Left lung (tissue), 10 donors: Measurements from ENCODE around the gene KANK4. TPM values are rescaled to one million over a fixed set of nuclear protein-coding genes. Genes with fewer than 3 reads are reported as not detected.

Experiments used
- ATAC-seq: fragments of 200-7000 bp; cut with Tn5 transposase; one replicate; pipeline ENCODE4 v1.9.1; 2020; ENCODE audit warnings: moderate library complexity
- DNase-seq, 4 donors: peaks; one replicate each; pipeline ENCODE4 v3.0.0-alpha.2; 2013 to 2020
- H3K27ac ChIP-seq, 2 donors: fragments of 200-600 bp; sonication (generic) in 1 of 2; one replicate each; pipeline versions ENCODE4 v1.5.0 to v1.8.0; 2020 to 2021
- H3K27me3 ChIP-seq, 2 donors: fragments of 200-600 bp; sonication (generic) in 1 of 2; one replicate each; pipeline versions ENCODE4 v1.5.0 to v1.8.0; 2020 to 2021
- H3K36me3 ChIP-seq, 2 donors: fragments of 200-600 bp; sonication (generic) in 1 of 2; one replicate each; pipeline versions ENCODE4 v1.5.0 to v1.8.0; 2020 to 2021
- H3K4me1 ChIP-seq, 2 donors: fragments of 200-600 bp; one replicate each; pipeline ENCODE4 v1.8.0; 2021
- H3K4me3 ChIP-seq, 2 donors: fragments of 200-600 bp; sonication (generic) in 1 of 2; one replicate each; pipeline versions ENCODE4 v1.5.0 to v1.8.0; 2020 to 2021; ENCODE audit warnings: mild to moderate bottlenecking in 1 of 2
- H3K9me3 ChIP-seq, 2 donors: fragments of 200-600 bp; sonication (generic) in 1 of 2; one replicate each; pipeline versions ENCODE4 v1.5.0 to v1.8.0; 2020 to 2021
- CTCF ChIP-seq, 2 donors: fragments of 200-600 bp; sonication (generic) in 1 of 2; IDR thresholded peaks; one replicate each; pipeline versions ENCODE4 v1.5.0 to v1.8.0; 2021; ENCODE audit warnings: antibody characterized with exemption in 2 of 2
- intact Hi-C, 2 donors: fragments of 100-400 bp; cut with DNase I; formaldehyde crosslinking; loops; one replicate each; pipeline versions ENCODE4 v1.11.2 to v1.14.2; 2022
- polyA plus RNA-seq, 6 donors: library from polyadenylated mRNA; unstranded; fragments of 120-200 nt; gene quantifications; one replicate each; pipeline ENCODE4 v1.2.1, GENCODE V29; 2013; ENCODE audit not compliant: insufficient read length in 6 of 6
- total RNA-seq, 2 donors: library from RNA; stranded (reverse); fragmentation: NEBNext Ultra II Directional; extraction: Animal tissue kit (Norgen Biotek cat#: 25700); gene quantifications; one replicate each; pipeline ENCODE4 v1.2.1, GENCODE V29; 2021
- donor health status: DM: no; HTN: yes; CAD: no.
- donor health status: DM: no; HTN: no; CAD: no.

KANK4 gene
- total and polyA plus RNA-seq, 8 donors, result 2.0 to 15.1 (median 11.2) TPM

DNA sequence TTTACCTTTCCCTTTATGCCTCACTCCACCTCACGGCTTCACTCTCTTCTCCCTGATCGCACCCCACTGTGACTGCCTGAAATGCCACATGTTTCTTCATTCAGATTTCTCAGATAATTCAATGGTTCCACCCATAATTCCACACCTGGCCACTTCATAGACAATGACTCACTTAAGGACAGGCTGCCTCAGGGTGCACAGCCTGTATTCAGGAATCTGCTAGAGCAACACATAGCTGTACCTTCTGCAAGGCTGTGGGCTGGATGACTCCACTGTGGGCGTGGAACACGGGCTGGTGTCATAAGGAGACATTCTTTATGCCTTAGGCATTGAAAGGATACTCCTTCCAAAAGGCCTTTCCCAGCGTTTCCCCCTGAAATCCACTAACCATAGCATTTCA is 88.5 kb downstream of the KANK4 start:
- no peak for DNase-seq
- H3K4me3 ChIP-seq, result no peak overlapping the region
- H3K27me3 ChIP-seq, result no peaks in the 10 kb centered on the region
- no peak overlapping the region for H3K27ac ChIP-seq
- intact Hi-C loops, result no loop called here
- H3K36me3 ChIP-seq, result no peaks in the 10 kb centered on the region
- no peaks in the 10 kb centered on the region for H3K4me1 ChIP-seq
- peak; percentile 49 for ATAC-seq
- no peak for TF ChIP-seq CTCF (IDR thresholded peaks at IDR 0.05)
- no peaks in the 10 kb centered on the region for H3K9me3 ChIP-seq

DNA sequence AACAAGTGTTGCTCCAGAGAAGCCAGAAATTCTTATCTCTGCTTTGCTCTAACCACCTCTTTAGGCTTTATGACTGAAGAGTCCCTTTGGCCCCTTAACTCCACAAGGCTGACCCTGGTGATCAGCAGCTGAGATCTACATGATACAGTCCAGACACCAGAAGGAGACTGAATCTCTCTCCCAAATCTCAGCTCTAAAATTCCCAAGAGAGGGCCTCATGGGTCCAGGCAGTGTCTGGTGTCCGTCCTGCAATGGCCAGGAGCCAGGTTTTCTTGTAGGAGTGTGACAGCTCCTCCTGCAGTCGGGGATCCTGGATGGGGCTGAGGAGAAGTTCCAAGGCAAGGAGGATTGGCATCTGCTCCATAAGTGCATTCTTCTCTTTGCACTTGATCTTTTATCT is 89.3 kb downstream of the KANK4 start:
- Histone ChIP-seq H3K27ac (no peak overlapping the region), H3K9me3 (no peaks in the 10 kb centered on the region), H3K4me1 (no peaks in the 10 kb centered on the region), H3K36me3 (no peaks in the 10 kb centered on the region), H3K27me3 (no peaks in the 10 kb centered on the region), H3K4me3 (no peak overlapping the region)
- no peak for TF ChIP-seq CTCF (IDR thresholded peaks at IDR 0.05)
- ATAC-seq (no peak), DNase-seq (no peak)
- intact Hi-C loops, result no loop called here

GRCh38 chr1:62229468-62229867 is 89.8 kb downstream of the KANK4 start:
- DNase-seq (no peak), ATAC-seq (no peak)
- no peak overlapping the region for H3K4me3 ChIP-seq
- no peaks in the 10 kb centered on the region for H3K27me3 ChIP-seq
- no peaks in the 10 kb centered on the region for H3K36me3 ChIP-seq
- intact Hi-C loops, result no loop called here
- no peaks in the 10 kb centered on the region for H3K9me3 ChIP-seq
- TF ChIP-seq CTCF (IDR thresholded peaks at IDR 0.05), result no peak
- H3K4me1 ChIP-seq, result no peaks in the 10 kb centered on the region
- H3K27ac ChIP-seq, result no peak overlapping the region

DNA sequence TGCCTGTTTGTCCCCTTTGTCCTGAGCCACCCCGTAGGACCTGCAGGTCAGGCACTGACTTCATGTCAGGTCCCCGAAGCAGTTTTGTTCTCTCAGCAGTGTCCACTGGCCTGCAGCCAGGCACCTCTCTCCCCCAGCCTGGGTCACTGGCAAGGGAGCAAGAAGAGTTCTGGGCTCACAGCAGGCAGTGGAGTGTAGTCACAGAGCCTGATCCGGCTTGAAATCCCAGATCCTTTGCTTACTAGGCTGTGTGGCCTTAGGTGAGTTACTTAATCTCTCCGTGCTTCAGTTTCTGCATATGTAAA is 90.4 kb downstream of the KANK4 start:
- no peak for TF ChIP-seq CTCF (IDR thresholded peaks at IDR 0.05)
- Histone ChIP-seq H3K27ac (no peak overlapping the region), H3K27me3 (no peaks in the 10 kb centered on the region), H3K4me3 (no peak overlapping the region), H3K4me1 (no peaks in the 10 kb centered on the region), H3K9me3 (no peaks in the 10 kb centered on the region), H3K36me3 (no peaks in the 10 kb centered on the region)
- intact Hi-C loops, result no loop called here
- DNase-seq, result no peak
- no peak for ATAC-seq

GRCh38 chr1:62228136-62228882 is 90.9 kb downstream of the KANK4 start:
- H3K9me3 ChIP-seq, result no peaks in the 10 kb centered on the region
- TF ChIP-seq CTCF (IDR thresholded peaks at IDR 0.05), result no peak
- H3K27ac ChIP-seq, result no peak overlapping the region
- H3K4me3 ChIP-seq, result no peak overlapping the region
- H3K27me3 ChIP-seq, result no peaks in the 10 kb centered on the region
- no peaks in the 10 kb centered on the region for H3K4me1 ChIP-seq
- intact Hi-C loops, result no loop called here
- DNase-seq (no peak), ATAC-seq (peak; percentile 32)
- H3K36me3 ChIP-seq, result no peaks in the 10 kb centered on the region
